NCI-H446 treated with DMSO at 0.1 percent for 48 hours (cell line): ENCODE measurements around the gene PRDM4.

ENCODE experiments used
- DNase-seq: peaks from one replicate; lab custom pipeline; 2025; lab: John Stamatoyannopoulos, UW

The PRDM4 gene

GRCh38 chr12:107760809-107761501 is at the start of gene PRDM4:
PRDM4 (minus strand) TSS chr12:107761137; CDS start chr12:107760515, 622 bp downstream.
- DNase-seq = peak; percentile 81

- DNase-seq = no peak
These were observed 46.7 kb upstream of the PRDM4 start for GRCh38 chr12:107807471-107808150.

GRCh38 chr12:107805488-107806180 is 44.7 kb upstream of the PRDM4 start:
- no peak for DNase-seq

- no peak for DNase-seq
These were observed 42.2 kb upstream of the PRDM4 start for GRCh38 chr12:107803092-107803491.

- no peak for DNase-seq
These were observed 40.2 kb upstream of the PRDM4 start for GRCh38 chr12:107801150-107801549.

GRCh38 chr12:107798580-107798979 is 37.6 kb upstream of the PRDM4 start:
- no peak for DNase-seq

GRCh38 chr12:107794451-107794850 is 33.5 kb upstream of the PRDM4 start:
- DNase-seq = no peak

- no peak for DNase-seq
These were observed 30.6 kb upstream of the PRDM4 start for GRCh38 chr12:107791465-107792089.

GRCh38 chr12:107788690-107789458 is 27.9 kb upstream of the PRDM4 start:
- DNase-seq = no peak

GRCh38 chr12:107788281-107788680 is 27.3 kb upstream of the PRDM4 start:
- no peak for DNase-seq

- no peak for DNase-seq
These were observed 22.8 kb upstream of the PRDM4 start for GRCh38 chr12:107783406-107784376.

GRCh38 chr12:107782067-107782466 is 21.1 kb upstream of the PRDM4 start:
- DNase-seq = no peak

GRCh38 chr12:107780298-107780697 is 19.4 kb upstream of the PRDM4 start:
- no peak for DNase-seq

- no peak for DNase-seq
These were observed 18.3 kb upstream of the PRDM4 start for GRCh38 chr12:107779077-107779831.

GRCh38 chr12:107778383-107779025 is 17.6 kb upstream of the PRDM4 start:
- DNase-seq = no peak

- DNase-seq = no peak
These were observed 15.2 kb upstream of the PRDM4 start for GRCh38 chr12:107776171-107776570.

GRCh38 chr12:107775093-107775721 is 14.3 kb upstream of the PRDM4 start:
- no peak for DNase-seq

GRCh38 chr12:107774349-107775029 is 13.6 kb upstream of the PRDM4 start, which contains the start of gene ASCL4:
ASCL4 (plus strand) TSS chr12:107774704; CDS start chr12:107775219, 515 bp downstream.
- DNase-seq = no peak
